HT-29 (cell line): ENCODE results near the gene C11orf24. TPM values are rescaled to one million over a fixed set of nuclear protein-coding genes. Genes with fewer than 3 reads are reported as not detected.
"Not testable (repeated sequence)": the region's sequence is repeated elsewhere in the genome, so short reads cannot be mapped to it uniquely, and the experiment has no call there.

Source experiments
- DNase-seq: peaks from one replicate; pipeline ENCODE4 v3.0.0-alpha.2; 2015; ENCODE audit warnings: low spot score
- total RNA-seq: library from RNA; depleted of rRNA; stranded (reverse); fragments of >200 nt; shearing (Covaris generic); gene quantifications from 2 replicates; pipeline ENCODE4 v1.2.3, GENCODE V29; 2014

C11orf24 gene
- total RNA-seq, 1 experiment from 2014 or later, result 38.8 TPM

GRCh38 chr11:68299517-68299879 lies 27.7 kb upstream of the C11orf24 start:
- not testable (repeated sequence) for DNase-seq

- DNase-seq, result peak; percentile 66
Measured at GRCh38 chr11:68298659-68299516, 27.1 kb upstream of the C11orf24 start.

DNA sequence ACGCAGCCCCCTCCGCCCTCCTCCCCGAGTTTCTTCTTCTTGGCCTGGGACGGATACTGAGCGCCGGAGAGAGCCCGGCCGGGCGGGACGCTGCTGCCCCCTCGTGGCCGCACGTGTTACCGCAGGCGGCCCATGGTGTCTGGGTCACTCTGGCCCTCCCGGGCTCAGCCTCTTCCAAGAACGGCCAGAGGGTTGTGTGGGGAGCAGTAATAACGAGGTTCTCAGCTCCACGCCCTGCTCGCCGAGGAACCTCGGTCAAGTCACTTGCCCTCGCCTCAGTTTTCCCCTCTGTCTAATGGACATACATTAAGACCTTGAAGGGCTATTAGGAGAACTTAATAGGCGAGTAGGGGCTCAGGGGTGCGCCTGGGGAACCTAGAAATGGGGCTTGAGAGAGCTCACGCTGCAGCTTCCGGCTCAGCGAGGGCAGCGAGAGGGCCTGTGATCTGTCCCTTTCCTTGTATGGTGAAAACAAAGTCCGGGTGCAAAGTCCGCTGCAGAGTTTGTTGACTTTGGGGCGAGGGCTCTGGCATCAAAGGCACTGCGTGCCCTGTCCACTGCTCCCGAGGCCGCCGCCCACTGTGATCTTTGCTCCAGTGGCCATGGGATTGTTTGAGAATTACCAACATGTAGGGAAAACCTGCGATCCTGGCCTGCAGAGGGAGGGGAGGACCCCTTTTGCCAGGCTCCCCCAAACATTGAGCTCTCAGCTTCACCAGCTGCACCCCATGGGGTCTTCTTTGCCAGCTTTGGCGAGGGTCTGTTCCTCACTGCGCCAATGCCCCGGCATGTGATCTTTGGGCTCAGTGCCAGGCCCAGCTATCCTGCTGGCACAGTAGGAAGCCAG lies 26.3 kb upstream of the C11orf24 start:
- peak; percentile 97 for DNase-seq

GRCh38 chr11:68297494-68297811 lies 25.7 kb upstream of the C11orf24 start:
- DNase-seq, result no peak

DNA sequence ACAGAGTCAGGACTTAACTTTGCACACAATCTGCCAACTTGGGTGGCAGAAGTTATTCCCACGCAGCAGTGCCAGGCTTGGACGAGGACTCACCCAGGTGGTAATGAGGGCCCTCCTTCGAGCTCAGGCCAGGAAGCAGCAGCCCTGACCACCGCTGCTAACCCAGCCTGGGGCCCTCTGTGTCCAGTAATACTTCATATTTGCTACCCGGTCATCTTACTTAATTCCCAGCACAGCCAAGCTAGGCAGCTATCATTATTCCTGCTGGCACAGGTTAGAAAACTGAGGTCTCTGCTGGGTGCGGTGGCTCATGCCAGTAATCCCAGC lies 25.2 kb upstream of the C11orf24 start:
- no peak for DNase-seq

GRCh38 chr11:68296344-68297051 lies 24.7 kb upstream of the C11orf24 start:
- peak; percentile 39 for DNase-seq

DNA sequence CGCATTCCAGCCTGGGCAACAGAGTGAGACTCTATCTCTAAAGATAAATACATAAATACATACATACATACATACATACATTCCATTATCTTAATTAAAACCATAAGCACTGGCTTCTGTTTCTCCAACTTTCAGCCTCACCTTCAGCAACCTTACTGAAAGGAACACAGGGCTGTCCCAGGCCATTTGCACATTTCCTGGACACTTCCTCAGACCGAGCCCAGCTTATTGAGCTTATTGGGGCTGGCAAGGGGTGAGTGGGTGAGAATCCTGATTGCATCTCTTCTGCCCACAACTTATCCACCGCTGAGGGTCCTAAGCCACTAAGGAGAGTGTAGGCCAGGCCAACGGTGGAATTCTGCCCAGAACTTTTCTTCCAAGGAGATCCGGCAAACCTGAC lies 24.2 kb upstream of the C11orf24 start:
- no peak for DNase-seq

DNA sequence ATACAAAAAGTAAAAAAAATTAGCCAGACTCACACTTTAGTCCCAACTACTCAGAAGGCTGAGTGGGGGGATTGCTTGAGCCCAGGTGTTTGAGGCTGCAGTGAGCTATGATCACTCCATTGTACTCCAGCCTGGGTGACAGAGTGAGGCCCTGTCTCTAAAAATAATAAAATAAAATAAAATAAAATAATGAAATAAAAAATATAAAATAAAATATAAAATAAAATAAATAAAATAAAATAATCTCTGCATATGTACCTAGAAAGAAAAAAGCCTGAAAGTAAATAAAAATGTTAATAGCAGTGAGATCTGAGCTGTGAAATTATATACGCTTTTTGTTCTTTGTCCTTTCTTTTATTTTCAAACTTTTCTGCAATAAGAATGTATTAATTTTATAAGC lies 23.5 kb upstream of the C11orf24 start:
- no peak for DNase-seq

DNA sequence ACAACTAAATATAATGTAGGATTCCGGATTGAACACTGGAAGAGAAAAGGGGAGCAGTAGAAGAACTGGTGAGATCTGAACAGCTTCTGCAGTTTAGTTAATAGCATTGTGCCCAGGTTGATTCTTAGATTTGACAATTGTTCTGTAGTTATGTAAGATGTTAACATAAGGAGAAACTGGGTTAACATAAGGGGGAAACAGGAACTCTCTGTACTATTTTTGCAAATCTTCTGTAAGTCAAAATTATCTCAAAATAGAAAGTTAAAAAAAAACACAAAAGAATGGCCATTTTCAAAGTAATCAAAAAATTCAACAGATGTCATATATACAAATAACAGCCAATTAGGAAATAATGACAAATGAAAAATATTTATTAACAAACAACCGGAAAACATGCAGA lies 21.9 kb upstream of the C11orf24 start:
- DNase-seq, result no peak

GRCh38 chr11:68289456-68289855 lies 17.7 kb upstream of the C11orf24 start:
- no peak for DNase-seq

DNA sequence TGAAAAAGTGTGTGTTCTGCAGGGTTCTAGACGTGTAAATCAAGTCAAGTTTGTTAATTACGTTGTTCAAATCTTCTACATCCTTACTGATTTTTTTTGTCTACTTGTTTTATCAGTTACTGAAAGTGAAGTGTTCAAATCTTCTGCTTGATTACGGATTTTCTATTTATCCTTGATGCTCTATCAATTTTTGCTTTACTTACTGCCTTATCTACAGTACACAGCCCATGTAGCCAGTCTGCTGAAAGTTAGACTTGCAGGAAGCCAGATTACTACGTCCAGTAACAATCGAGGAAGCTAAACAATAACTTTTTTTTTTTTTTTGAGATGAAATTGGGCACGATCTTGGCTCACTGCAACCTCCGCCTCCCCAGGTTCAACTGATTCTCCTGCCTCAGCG lies 15.6 kb upstream of the C11orf24 start:
- no peak for DNase-seq

GRCh38 chr11:68284588-68284987 lies 12.8 kb upstream of the C11orf24 start:
- not testable (repeated sequence) for DNase-seq

DNA sequence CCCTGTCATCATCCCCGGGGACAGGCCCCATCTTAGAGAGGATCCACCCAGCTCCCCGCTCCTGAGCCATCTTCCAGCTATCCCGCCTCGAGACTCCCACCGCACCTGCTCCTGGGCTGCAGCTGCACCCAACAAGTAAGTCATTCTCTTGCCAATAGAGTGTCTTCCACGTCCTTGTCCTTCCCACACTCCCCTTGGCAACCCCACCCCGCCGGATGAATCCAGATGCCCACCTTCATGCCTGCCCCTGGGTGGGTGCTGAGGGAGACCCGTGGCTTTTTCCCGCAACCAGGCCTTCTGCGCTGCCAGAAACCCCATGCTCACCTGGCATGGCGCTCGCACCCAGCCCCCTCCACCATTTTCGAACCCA lies 11.1 kb upstream of the C11orf24 start:
- DNase-seq, result no peak

DNA sequence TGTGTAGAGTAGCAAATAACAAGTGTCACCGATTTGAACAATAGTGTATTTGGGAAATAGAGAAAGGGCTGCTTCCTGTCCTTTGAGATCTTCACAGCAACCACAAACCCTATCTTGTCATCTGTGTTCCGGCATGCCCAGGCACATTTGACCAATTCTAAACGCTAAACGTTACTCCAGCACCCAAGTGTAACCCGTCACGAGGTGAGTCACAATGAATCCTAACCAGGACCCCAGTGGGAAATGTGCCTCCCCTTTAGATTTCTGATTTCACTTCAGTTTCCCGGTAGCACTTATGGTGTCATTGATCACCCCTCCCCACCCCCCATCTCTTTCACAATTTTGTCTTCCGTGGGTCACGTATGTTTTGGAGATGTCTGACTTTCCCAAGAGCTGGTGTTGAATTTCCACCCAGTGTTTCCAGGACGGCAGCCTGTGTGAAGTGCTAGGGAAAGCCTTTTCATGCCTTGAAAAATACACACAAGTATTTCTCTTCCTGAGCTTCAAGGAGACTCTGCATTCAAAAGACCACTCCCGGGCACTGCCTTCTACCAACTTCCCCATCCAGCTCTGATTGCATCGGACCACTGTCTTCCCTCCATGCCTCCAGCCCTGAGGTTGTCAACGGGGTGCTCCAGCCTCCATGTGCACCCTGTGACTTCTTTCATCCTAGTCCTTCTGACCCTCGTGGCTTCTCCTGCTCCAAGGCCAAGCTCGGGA lies 10.5 kb upstream of the C11orf24 start:
- DNase-seq, result no peak

DNA sequence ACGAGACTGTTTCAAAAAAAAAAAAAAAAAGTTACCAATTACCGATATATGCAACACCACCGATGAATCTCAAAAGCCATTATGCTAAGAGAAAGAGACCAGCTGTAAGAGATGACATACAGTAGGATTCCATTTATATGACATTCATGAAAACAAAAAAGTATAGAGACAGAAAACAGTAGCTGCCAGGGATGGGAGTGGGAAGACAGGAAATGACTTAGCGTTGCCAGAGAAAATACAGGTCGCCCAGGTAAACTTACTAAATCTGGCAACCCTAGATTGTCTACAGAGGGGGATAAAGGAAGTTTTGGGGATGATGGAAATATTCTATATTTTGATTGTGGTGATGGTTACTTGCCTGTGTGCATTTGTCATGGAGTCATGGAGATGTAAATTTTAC lies 7.9 kb upstream of the C11orf24 start:
- DNase-seq, result no peak

DNA sequence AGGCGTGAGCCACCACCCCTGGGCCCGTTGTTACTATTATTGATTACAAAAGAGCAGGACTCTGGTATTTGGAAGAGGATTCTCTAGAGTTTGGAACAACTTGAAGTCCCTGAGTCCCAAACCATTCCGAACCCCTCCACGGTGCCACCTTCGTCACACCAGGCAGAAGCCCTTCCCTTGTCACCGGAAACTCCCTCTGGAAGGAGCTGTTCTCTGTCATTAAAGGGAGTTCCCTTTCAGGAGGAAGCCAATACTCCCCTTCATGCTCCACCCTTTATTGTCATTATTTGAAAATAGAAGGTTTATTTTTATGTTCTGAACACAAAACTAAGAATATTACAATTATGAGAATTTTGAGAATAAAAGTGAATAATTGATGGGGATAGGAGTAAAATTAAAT lies 5.1 kb upstream of the C11orf24 start:
- DNase-seq, result no peak

DNA sequence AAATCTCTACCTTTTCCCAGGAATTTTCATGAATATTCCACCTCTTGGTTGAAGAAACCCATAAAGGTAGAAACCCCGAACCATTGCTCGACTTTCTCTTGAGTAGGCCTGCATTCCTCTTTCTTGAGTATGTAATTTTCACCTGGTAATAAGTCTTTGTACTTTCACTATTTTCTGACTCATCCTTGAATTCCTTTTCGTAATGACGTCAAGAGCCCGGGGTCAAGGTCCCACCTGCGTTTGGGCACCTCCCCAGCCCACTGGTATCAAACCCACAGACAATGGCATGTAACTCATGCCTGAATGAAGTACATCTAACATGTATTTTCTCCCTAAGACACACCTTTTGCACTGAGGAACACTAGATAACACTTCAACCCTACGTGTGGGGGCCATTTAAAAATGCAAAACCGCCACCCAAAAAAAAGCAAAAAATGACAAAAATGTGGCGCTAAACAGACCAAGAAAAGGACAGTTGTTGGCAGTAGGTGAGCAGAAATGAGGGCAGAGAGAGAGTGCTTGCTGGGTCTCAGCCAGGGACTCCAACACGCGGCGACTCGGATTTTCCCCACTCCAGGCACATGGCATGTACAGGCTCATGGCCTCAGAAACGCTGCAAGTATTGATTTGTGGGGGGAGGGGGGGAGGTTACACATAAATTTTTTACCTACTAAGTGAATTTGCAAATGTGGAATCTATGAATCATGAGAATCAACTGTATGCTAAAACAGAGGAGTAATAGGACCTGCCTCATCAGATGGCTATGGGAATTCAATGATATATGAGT lies 4.1 kb upstream of the C11orf24 start:
- no peak for DNase-seq

DNA sequence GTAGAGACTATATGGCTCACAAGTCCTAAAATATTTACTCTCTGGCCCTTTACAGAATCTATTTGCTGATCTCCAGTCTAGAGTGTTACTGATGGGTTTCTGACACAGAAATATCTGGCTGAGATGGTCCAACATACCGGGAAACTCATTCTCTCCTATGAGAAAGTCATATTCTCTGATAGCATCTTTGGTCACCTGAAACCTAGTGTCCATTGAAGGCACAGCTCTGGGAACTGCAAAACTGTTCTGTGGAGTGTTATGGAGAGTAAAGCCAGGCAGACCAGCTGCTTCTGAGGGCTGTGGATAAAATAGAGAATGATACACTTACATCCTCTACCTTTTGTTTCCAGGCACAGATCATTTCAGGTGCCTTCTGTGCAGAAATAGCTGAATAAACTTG lies 2.5 kb upstream of the C11orf24 start:
- no peak for DNase-seq

GRCh38 chr11:68273026-68273738 lies 1.4 kb upstream of the C11orf24 start:
- no peak for DNase-seq

- DNase-seq, result peak; percentile 90
Measured at GRCh38 chr11:68271023-68271780, 571 bp downstream of the C11orf24 start.
